DMS114 treated with DMSO at 0.1 percent for 48 hours (cell line): ENCODE data around the gene AMPD2.
A peak's percentile ranks its signal among the peaks of the same experiment; 100 is the strongest.

Source experiments
- DNase-seq: peaks from one replicate; lab custom pipeline; 2025; ENCODE audit not compliant: unreplicated experiment; lab: John Stamatoyannopoulos, UW

AMPD2 gene

GRCh38 chr1:109630081-109630897, 10.7 kb downstream of the AMPD2 start:
- no peak for DNase-seq

GRCh38 chr1:109630898-109631512, 11.4 kb downstream of the AMPD2 start:
- no peak for DNase-seq

- no peak for DNase-seq
Measured at GRCh38 chr1:109631513-109632505, 12.2 kb downstream of the AMPD2 start.

- no peak for DNase-seq
Measured at GRCh38 chr1:109632671-109633346, 13.2 kb downstream of the AMPD2 start.

- DNase-seq: no peak
Measured at GRCh38 chr1:109634292-109634691, 14.7 kb downstream of the AMPD2 start.

GRCh38 chr1:109634771-109635750, 15.4 kb downstream of the AMPD2 start:
- no peak for DNase-seq

- no peak for DNase-seq
Measured at GRCh38 chr1:109635862-109636200, 16.2 kb downstream of the AMPD2 start.

- DNase-seq: no peak
Measured at GRCh38 chr1:109636201-109636952, 16.7 kb downstream of the AMPD2 start.

- DNase-seq: no peak
Measured at GRCh38 chr1:109637446-109637845, 17.8 kb downstream of the AMPD2 start.

- DNase-seq: no peak
Measured at GRCh38 chr1:109639063-109639840, 19.6 kb downstream of the AMPD2 start.

- no peak for DNase-seq
Measured at GRCh38 chr1:109639841-109640184, 20.2 kb downstream of the AMPD2 start.

GRCh38 chr1:109640285-109640865, 20.7 kb downstream of the AMPD2 start:
- peak; percentile 54 for DNase-seq

GRCh38 chr1:109641078-109641740, 21.6 kb downstream of the AMPD2 start:
- no peak for DNase-seq

- no peak for DNase-seq
Measured at GRCh38 chr1:109641861-109642260, 22.2 kb downstream of the AMPD2 start.

GRCh38 chr1:109642626-109643025, 23.0 kb downstream of the AMPD2 start:
- no peak for DNase-seq

GRCh38 chr1:109643385-109644230, 24.0 kb downstream of the AMPD2 start:
- DNase-seq: no peak

- no peak for DNase-seq
Measured at GRCh38 chr1:109644670-109645069, 25.0 kb downstream of the AMPD2 start.
